K562 (cell line): ENCODE data around the gene DPF1. TPM values are rescaled to one million over a fixed set of nuclear protein-coding genes. Genes with fewer than 3 reads are reported as not detected.

ENCODE experiments used
- ATAC-seq: fragments of 200-7000 bp; cut with Tn5 transposase; 3 replicates; pipeline ENCODE4 v1.9.1; 2020; ENCODE audit warnings: moderate library complexity
- BruUV-seq: library from RNA; stranded (reverse); fragments of 400-500 nt; replicated peaks from 2 replicates; lab custom pipeline; 2021; lab: Mats Ljungman, UMichigan
- CTCF ChIA-PET: fragments of 300-600 bp; formaldehyde crosslinking; extraction: SDS; loops from one replicate; lab custom pipeline; 2021; ENCODE audit warnings: low intra/inter-chr PET ratio; lab: Yijun Ruan, JAX
- POLR2A ChIA-PET: fragments of 300-600, 350-650 bp; sonication (Branson Sonifier 250); formaldehyde crosslinking; extraction: SDS; loops from one replicate; lab custom pipeline; 2021; ENCODE audit warnings: antibody characterized with exemption, inconsistent platforms; lab: Yijun Ruan, JAX
- DNase-seq, 4 experiments: peaks; one replicate each; pipeline versions ENCODE4 v3.0.0 to v3.0.0-alpha.2; 2011 to 2018; ENCODE audit warnings: low spot score in 3 of 4, mixed read lengths in 3 of 4; ENCODE audit errors: extremely low read depth in 1 of 4
- FAIRE-seq: peaks from 2 replicates; lab custom pipeline; 2011; peaks lifted over from hg19 to GRCh38; lab: Jason Lieb, UNC
- H2AFZ ChIP-seq: 2 replicates; pipeline ENCODE4 v1.6.0; 2011; ENCODE audit warnings: low read depth, low read length, control low read depth, inconsistent platforms
- H3K27ac ChIP-seq: fragments of 200-600 bp; 3 replicates; pipeline ENCODE4 v1.8.0; 2011; ENCODE audit warnings: low read depth, mild to moderate bottlenecking, control low read depth, inconsistent platforms, low read length, moderate library complexity, mixed read lengths; ENCODE audit errors: extremely low read depth
- H3K27me3 ChIP-seq, 2 experiments: fragments of 300-600 bp in 1 of 2; 2 replicates in 1 of 2; 3 replicates in 1 of 2; pipeline versions ENCODE4 v1.6.0 to v1.8.0; 2011; ENCODE audit warnings: inconsistent platforms in 2 of 2, low read length in 2 of 2, mild to moderate bottlenecking in 1 of 2, mixed read lengths in 1 of 2, moderate library complexity in 1 of 2; ENCODE audit not compliant: control insufficient read depth in 2 of 2, insufficient read depth in 2 of 2
- H3K36me3 ChIP-seq: fragments of 300-600 bp; 3 replicates; pipeline ENCODE4 v1.8.0; 2011; ENCODE audit warnings: mild to moderate bottlenecking, low read length, inconsistent platforms; ENCODE audit not compliant: control insufficient read depth, insufficient read depth
- H3K4me1 ChIP-seq, 2 experiments: fragments of 200-600 bp in 1 of 2; replicated peaks in 1 of 2; 2 replicates in 1 of 2; 3 replicates in 1 of 2; pipeline versions ENCODE4 v1.5.1 to v1.8.0; 2011; ENCODE audit warnings: inconsistent platforms in 2 of 2, low read length in 2 of 2, mild to moderate bottlenecking in 1 of 2, mixed read lengths in 1 of 2, moderate library complexity in 1 of 2; ENCODE audit not compliant: control insufficient read depth in 2 of 2, insufficient read depth in 2 of 2
- H3K4me2 ChIP-seq: 2 replicates; pipeline ENCODE4 v1.6.1; 2011; ENCODE audit warnings: low read length, control low read depth, inconsistent platforms, mixed read lengths; ENCODE audit not compliant: insufficient read depth
- H3K4me3 ChIP-seq: fragments of 200-600 bp; sonication (generic), shearing (Covaris generic); 2 replicates; pipeline ENCODE4 v1.5.1; 2016; ENCODE audit warnings: control low read depth, inconsistent platforms
- H3K79me2 ChIP-seq: fragments of 200-600 bp; 3 replicates; pipeline ENCODE4 v1.8.0; 2011; ENCODE audit warnings: low read length, inconsistent platforms; ENCODE audit not compliant: control insufficient read depth, insufficient read depth
- H3K9ac ChIP-seq, 2 experiments: 2 replicates each; pipeline versions ENCODE4 v1.6.0 to v1.6.1; 2011; ENCODE audit warnings: low read depth in 2 of 2, low read length in 2 of 2, control low read depth in 1 of 2, inconsistent platforms in 1 of 2, mild to moderate bottlenecking in 1 of 2, mixed read lengths in 1 of 2; ENCODE audit not compliant: insufficient read depth in 1 of 2
- H3K9me1 ChIP-seq: one replicate; pipeline ENCODE4 v1.6.0; 2011; ENCODE audit warnings: inconsistent platforms, mild to moderate bottlenecking, low read length, moderate library complexity; ENCODE audit not compliant: control insufficient read depth, insufficient read depth
- H3K9me3 ChIP-seq: replicated peaks from 2 replicates; pipeline ENCODE4 v1.5.1; 2011; ENCODE audit warnings: low read depth, low read length, inconsistent platforms; ENCODE audit not compliant: control insufficient read depth, insufficient read depth
- H4K20me1 ChIP-seq: replicated peaks from 2 replicates; pipeline ENCODE4 v1.6.1; 2011; ENCODE audit warnings: low read length, inconsistent platforms, mixed read lengths; ENCODE audit not compliant: control insufficient read depth, insufficient read depth
- CAMTA2 ChIP-seq: fragments of 250-450 bp; sonication (Bioruptor Pico); conservative IDR thresholded peaks from 2 replicates; pipeline ENCODE4 v1.5.1; 2022
- GTF2F1 ChIP-seq: IDR thresholded peaks from 2 replicates; pipeline ENCODE4 v1.6.1; 2011; ENCODE audit warnings: low read depth, low read length, improper control_type of control experiment
- MTA2 ChIP-seq: fragments of 450-650 bp; IDR thresholded peaks from 2 replicates; pipeline ENCODE4 v1.6.1; 2016; ENCODE audit warnings: low read depth
- RB1 ChIP-seq: fragments of 450-650 bp; IDR thresholded peaks from 2 replicates; pipeline ENCODE4 v1.6.1; 2017; ENCODE audit warnings: low read depth, mild to moderate bottlenecking
- RBBP5 ChIP-seq: fragments of 200-600 bp; sonication (generic); IDR thresholded peaks from 2 replicates; pipeline ENCODE4 v1.6.1; 2012; ENCODE audit warnings: borderline replicate concordance, mild to moderate bottlenecking, low read length, control low read depth, inconsistent platforms; ENCODE audit not compliant: insufficient read depth, poor library complexity, severe bottlenecking
- SMC3 ChIP-seq: conservative IDR thresholded peaks from 2 replicates; pipeline ENCODE4 v1.6.1; 2011; ENCODE audit warnings: low read depth, low read length, improper control_type of control experiment; ENCODE audit not compliant: insufficient read depth
- ZBTB5 ChIP-seq: fragments of 450-650 bp; IDR thresholded peaks from 2 replicates; pipeline ENCODE4 v1.6.1; 2017; ENCODE audit warnings: antibody characterized with exemption
- ZFP91 ChIP-seq: sonication (generic); formaldehyde crosslinking; IDR thresholded peaks from 2 replicates; pipeline ENCODE4 v1.8.0; 2022; ENCODE audit warnings: mild to moderate bottlenecking, missing genetic modification reagents
- WGBS: fragments of 100-300 bp; shearing (Covaris generic); methylation state at CpG from one replicate; pipeline ENCODE4 v1.1.6; 2016; ENCODE audit warnings: low coverage, mixed read lengths; ENCODE audit not compliant: insufficient coverage; ENCODE audit errors: missing lambda C conversion rate; 5-methylcytosine and 5-hydroxymethylcytosine counted together
- in situ Hi-C: fragments of 300-500 bp; cut with MboI; formaldehyde crosslinking; loops from 4 replicates; pipeline ENCODE4 v1.15.0; 2018; ENCODE audit warnings: inconsistent platforms, mixed read lengths
- intact Hi-C: fragments of 100-400 bp; cut with micrococcal nuclease; formaldehyde crosslinking; loops from 2 replicates; pipeline ENCODE4 v1.14.2; 2022
- polyA plus RNA-seq, 8 experiments: library from polyadenylated mRNA; depleted of rRNA in 4 of 8; stranded (reverse) in 5 of 8; unstranded in 3 of 8; fragments of >200 nt; fragmentation: Nextera tagmentation in 2 of 8; fragmentation: Illumina TruSeq in 1 of 8; extraction: Ambion mirVana in 2 of 8; extraction: Trizol in 1 of 8; gene quantifications; 2 replicates each; pipeline versions ENCODE4 v1.2.1 to v1.2.3, GENCODE V29; 2011 to 2014; ENCODE audit warnings: inconsistent platforms in 1 of 8, missing spikeins in 1 of 8
- total RNA-seq, 7 experiments: library from RNA; depleted of rRNA in 6 of 7; stranded (reverse); fragments of >200 nt in 6 of 7; fragmentation: Illumina TruSeq in 2 of 7; extraction: Trizol in 2 of 7; gene quantifications; 2 replicates each; pipeline versions ENCODE4 v1.2.1 to v1.2.3, GENCODE V29; 2011 to 2021; ENCODE audit warnings: low replicate concordance in 1 of 7
- TF ChIP-seq, protein P1 (sequence below): sonication (generic); formaldehyde crosslinking; IDR thresholded peaks from 2 replicates; pipeline ENCODE4 v1.8.1; 2023; ENCODE audit warnings: mild to moderate bottlenecking, missing genetic modification reagents

DPF1 gene
- total and polyA plus RNA-seq, 9 of the 15 experiments (the other 6 are each of a cell fraction or from before 2014, with no cell fraction given) = 0.10 to 5.7 (median 3.1) TPM

GRCh38 chr19:38233740-38234251 is 9.8 kb upstream of the DPF1 start (continued):
- no peak for TF ChIP-seq MTA2
- TF ChIP-seq RBBP5 = no peak
- TF ChIP-seq RB1 = peak; percentile 61; the same call in 1 of the 2 replicates
- TF ChIP-seq SMC3 = peak; percentile 93

DNA sequence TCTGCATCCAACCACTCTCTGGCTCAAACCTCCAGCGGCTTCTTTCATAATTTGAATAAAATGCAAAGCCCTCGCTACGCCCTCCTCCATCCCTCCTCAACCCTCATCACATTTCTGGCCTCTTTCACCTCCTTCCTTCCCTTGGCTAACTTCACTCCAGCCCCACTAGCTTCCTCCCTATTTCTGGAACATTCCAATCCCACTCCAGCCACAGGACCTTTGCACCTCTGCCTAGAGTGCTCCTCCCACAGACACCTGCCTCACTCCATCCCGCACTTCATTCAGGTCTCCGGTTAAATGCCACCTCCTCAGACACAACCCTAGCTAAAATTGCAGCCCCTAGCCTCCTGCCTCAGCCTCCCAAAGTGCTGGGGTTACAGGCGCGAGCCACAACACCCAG is 7.9 kb upstream of the DPF1 start:
- H4K20me1 ChIP-seq = no peaks in the 10 kb centered on the region
- 3% methylated on average over 7 of the region's 7 CpGs for WGBS
- intact Hi-C loops = no loop called here
- BruUV-seq = no TSS peak
- no peak overlapping the region for H3K9ac ChIP-seq
- DNase-seq = no peak
- H3K27me3 ChIP-seq = peaks cover 2 to 6% of the 10 kb centered on the region in 2 experiments; a peak in 2 of 5 replicates
- no peaks in the 10 kb centered on the region for H3K9me3 ChIP-seq
- ChIA-PET POLR2A (no interaction called here), CTCF (no interaction called here)
- H3K36me3 ChIP-seq = no peaks in the 10 kb centered on the region
- no peak overlapping the region for H3K27ac ChIP-seq
- in situ Hi-C loops = loop anchor here (10.0 kb wide), 1 partner anchor 383 kb away; the partner anchor contains the start of genes EIF3K and MAP4K1
- TF ChIP-seq CAMTA2 = no peak
- TF ChIP-seq GTF2F1 = no peak
- TF ChIP-seq ZBTB5 = no peak
- TF ChIP-seq ZFP91 (CRISPR knock-in tag) = no peak
- TF ChIP-seq, protein P1, sequence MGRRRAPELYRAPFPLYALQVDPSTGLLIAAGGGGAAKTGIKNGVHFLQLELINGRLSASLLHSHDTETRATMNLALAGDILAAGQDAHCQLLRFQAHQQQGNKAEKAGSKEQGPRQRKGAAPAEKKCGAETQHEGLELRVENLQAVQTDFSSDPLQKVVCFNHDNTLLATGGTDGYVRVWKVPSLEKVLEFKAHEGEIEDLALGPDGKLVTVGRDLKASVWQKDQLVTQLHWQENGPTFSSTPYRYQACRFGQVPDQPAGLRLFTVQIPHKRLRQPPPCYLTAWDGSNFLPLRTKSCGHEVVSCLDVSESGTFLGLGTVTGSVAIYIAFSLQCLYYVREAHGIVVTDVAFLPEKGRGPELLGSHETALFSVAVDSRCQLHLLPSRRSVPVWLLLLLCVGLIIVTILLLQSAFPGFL = no peak
- no peaks in the 10 kb centered on the region for H3K79me2 ChIP-seq
- H3K9me1 ChIP-seq = no peaks in the 10 kb centered on the region
- FAIRE-seq = no peak
- ATAC-seq = no peak
- H3K4me1 ChIP-seq = peaks cover 0 to 27% of the 10 kb centered on the region in 2 experiments; a peak in 3 of 5 replicates
- no peak overlapping the region for H3K4me2 ChIP-seq
- no peak overlapping the region for H3K4me3 ChIP-seq
- H2AFZ ChIP-seq = no peak overlapping the region
